GM12801 (cell line): Measurements from ENCODE around the gene IL20RA.

Experiments used
- TF ChIP-seq, protein P1 (sequence below): IDR thresholded peaks from one replicate; pipeline ENCODE4 v1.5.1; 2011; ENCODE audit warnings: control low read depth; ENCODE audit not compliant: insufficient read length; ENCODE audit errors: extremely low read depth

IL20RA gene, protein sequence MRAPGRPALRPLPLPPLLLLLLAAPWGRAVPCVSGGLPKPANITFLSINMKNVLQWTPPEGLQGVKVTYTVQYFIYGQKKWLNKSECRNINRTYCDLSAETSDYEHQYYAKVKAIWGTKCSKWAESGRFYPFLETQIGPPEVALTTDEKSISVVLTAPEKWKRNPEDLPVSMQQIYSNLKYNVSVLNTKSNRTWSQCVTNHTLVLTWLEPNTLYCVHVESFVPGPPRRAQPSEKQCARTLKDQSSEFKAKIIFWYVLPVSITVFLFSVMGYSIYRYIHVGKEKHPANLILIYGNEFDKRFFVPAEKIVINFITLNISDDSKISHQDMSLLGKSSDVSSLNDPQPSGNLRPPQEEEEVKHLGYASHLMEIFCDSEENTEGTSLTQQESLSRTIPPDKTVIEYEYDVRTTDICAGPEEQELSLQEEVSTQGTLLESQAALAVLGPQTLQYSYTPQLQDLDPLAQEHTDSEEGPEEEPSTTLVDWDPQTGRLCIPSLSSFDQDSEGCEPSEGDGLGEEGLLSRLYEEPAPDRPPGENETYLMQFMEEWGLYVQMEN

DNA sequence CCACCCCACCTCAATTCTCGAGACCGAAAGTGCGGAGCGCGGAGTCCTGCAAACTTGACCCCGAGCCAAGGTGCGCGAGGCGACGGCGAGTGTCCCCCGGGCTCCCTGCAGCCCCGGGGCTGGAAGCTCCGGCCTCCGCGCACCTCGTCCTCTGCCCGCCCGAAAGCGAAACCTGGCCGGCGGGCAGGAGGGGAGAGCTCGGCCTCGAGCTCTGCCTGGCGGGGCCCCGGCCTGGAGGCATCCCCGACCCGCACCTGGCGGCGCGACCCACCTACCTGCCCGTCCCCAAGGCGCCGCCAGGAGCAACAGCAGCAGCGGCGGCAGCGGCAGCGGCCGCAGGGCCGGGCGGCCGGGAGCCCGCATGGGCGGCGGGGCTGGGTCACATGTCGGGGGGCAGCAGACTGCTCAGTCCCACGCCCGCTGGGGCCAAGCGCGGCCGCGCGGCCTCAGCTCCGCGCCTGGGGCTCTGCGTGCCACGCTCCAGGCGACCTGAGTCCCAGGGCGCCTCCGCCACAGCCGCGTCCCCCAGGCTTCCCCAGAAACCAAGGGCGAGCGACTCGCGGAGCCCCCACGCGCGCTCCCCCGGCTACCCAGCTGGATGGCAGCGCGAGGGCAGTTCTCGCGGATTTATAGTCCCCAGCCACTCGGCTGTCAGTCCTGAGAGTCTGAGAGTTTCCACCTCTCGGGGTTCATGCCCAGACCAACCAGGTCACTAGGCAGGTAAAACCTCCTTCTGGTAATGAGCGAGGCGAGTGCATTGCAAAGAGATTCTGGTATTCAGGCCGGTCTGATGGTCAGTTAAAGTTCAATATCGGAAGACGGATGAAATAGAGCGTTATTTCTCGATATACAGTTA lies at the start of gene IL20RA:
Gene IL20RA, minus strand, starts transcription at position 600 of the 856 bp plus-strand sequence. Its CDS starts 237 bp downstream, at position 363.
- TF ChIP-seq, protein P1, sequence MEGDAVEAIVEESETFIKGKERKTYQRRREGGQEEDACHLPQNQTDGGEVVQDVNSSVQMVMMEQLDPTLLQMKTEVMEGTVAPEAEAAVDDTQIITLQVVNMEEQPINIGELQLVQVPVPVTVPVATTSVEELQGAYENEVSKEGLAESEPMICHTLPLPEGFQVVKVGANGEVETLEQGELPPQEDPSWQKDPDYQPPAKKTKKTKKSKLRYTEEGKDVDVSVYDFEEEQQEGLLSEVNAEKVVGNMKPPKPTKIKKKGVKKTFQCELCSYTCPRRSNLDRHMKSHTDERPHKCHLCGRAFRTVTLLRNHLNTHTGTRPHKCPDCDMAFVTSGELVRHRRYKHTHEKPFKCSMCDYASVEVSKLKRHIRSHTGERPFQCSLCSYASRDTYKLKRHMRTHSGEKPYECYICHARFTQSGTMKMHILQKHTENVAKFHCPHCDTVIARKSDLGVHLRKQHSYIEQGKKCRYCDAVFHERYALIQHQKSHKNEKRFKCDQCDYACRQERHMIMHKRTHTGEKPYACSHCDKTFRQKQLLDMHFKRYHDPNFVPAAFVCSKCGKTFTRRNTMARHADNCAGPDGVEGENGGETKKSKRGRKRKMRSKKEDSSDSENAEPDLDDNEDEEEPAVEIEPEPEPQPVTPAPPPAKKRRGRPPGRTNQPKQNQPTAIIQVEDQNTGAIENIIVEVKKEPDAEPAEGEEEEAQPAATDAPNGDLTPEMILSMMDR = no peak

DNA sequence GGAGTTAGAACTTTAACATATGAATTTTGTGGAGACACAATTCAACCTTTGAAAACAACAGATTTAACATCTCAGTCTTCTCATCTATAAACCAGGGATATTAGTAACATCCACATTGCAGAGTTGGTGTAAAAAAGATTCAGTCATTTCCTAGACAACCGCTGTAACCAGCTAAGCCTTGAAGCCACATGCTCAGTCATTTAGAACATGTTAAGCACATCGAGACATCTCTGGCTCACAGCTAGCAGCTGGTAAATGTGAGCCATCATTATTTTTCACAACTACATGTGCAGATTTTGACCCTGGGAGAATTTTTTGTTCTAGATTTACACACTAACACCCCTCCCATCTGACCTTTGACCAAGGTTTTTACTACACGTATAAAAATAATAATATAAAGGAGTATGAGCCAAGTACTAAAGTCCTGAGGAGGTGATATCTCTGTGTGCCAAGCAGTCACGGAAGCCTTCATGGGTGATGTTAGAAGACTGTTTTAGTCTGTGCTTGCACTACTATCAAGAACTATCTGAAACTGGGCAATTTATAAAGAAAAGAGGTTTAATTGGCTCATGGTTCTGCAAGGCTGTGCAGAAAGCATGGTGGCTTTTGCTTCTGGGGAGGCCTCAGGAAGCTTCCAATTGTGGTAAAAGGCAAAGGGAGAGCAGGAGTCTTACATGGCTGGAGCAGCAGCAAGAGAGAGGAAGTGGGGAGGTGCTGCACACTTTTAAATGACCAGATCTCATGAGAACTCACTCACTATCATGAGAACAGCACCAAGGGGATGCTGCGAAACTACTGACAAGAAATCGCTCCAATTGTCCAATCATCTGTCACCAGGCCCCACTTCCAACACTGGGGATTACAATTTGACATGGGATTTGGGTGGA lies 48.7 kb upstream of the IL20RA start:
- TF ChIP-seq, protein P1 = no peak

DNA sequence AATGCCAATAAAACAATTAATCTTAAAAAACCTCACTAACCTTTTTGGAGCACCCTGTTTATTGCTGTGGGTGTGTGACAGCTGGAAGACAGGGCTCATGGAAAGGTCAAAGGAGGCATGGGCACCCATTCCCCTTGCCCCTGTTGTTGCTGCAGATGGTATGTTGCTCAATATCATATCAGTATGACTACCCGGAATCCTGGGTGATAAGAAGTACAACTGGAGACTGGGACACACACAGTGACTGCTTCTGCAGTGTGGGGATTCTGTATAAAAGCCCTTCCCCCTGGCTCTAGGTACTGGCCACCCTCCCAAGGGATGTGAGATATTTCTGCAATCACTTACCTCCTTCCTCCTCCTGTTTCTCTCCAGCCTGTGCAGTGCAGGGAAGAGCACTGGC lies 47.3 kb upstream of the IL20RA start:
- TF ChIP-seq, protein P1 = no peak

DNA sequence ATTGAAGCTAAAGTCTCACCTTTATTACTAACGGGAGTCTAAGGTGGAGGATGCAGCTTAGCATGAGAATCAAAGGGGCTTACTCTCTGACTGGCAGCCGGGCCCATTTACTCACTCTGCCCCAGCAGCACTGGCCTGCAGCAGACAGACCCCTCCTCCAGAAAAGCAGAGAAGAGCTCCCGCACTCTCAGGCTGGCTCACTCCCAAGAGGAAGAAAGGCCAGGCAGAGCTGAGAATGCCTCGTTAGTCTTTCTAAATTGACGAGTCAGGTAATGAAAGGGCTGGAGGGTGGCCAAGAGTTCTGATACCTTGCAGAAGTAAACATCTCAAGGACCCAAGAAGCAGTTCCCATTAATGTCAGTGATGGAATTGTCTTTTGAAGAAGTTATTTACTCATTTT lies 44.5 kb upstream of the IL20RA start:
- TF ChIP-seq, protein P1 = no peak

DNA sequence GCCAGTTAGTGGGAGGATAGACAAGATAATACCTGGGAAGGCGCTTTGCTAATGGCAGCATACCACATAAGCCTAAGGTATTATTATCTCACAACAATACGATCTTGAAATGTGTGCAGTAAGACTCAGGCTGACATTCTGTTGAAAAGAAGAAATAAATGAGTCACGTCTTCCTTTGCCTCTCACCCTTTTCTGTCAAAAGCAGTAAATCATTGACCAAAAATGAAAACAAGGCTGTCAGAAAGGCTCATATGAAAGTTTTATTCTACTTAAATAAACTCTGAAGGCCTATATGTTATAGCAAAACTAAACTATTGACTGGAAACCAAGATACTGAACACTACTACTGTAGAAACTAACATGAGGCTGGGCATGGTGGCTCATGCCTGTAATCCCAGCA lies 43.1 kb upstream of the IL20RA start:
- TF ChIP-seq, protein P1 = no peak

DNA sequence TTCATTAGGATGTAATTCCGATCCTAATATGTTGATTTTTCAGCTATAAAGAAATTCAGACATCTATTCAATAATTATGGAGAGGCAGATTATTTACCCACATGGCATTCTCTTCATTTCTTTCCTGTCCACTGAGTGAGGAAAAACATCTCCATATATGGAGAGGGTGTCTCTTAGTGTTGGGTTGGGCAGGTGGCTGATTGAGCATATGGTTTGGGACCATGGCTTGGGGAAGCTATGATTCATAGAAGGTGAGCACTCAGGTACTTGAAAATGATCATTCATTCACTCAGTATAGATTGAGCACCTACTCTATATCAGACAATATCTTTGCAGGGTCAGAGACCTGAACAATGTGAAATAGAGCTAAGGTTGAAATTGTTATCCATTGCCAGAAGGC lies 41.3 kb upstream of the IL20RA start:
- TF ChIP-seq, protein P1 = no peak
